GM19023 (cell line): Measurements from ENCODE around the gene CH25H.
"Not testable (repeated sequence)": the region's sequence is repeated elsewhere in the genome, so short reads cannot be mapped to it uniquely, and the experiment has no call there.

Source experiments
- ATAC-seq: cut with Tn5 transposase; IDR thresholded peaks from one replicate; pipeline ENCODE4 v1.9.1; 2021; ENCODE audit warnings: mild to moderate bottlenecking, moderate library complexity; ENCODE audit not compliant: unreplicated experiment

CH25H gene

DNA sequence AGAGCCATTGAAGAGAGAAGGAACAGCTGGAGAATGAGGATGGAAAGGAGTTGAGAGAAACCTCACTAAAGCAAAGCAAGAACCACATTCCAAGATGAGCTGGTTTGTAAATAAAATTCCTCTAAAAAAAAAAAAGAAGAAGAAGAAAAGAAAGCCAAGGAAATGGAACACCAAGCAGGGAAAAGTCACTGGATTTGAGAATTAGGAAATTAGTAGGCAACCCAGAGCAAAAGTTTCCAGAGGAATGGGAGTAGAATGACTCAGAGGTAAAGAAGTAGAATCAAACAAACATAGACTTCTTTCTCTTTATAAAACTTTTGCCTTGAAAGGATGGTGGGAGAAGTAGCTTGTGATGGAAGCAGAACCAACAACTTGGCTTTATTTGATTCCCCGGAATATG is 3.9 kb downstream of the CH25H start:
- ATAC-seq, result no peak

- ATAC-seq, result no peak
Observed at GRCh38 chr10:89202033-89202425, 5.1 kb downstream of the CH25H start.

GRCh38 chr10:89201345-89202032 is 5.6 kb downstream of the CH25H start:
- no peak for ATAC-seq

- no peak for ATAC-seq
Observed at GRCh38 chr10:89197473-89197872, 9.6 kb downstream of the CH25H start.

DNA sequence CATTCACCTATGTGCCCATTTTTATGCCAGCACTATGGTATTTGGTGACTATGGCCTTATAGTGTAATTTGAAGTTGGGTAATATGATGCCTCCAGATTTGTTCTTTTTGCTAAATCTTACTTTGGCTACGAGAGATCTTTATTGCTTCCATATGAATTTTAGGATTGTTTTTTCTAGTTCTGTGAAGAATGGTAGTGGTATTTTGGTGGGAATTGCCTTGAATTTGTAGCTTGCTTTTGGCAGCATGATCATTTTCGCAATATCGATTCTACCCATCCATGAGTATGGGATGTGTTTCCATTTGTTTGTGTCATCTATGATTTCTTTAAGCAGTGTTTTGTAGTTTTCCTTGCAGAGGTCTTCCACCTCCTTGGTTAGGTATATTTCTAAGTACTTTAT is 15.8 kb downstream of the CH25H start:
- ATAC-seq, result not testable (repeated sequence)

- no peak for ATAC-seq
Observed at GRCh38 chr10:89189211-89189734, 17.8 kb downstream of the CH25H start.

GRCh38 chr10:89185658-89186057 is 21.5 kb downstream of the CH25H start:
- no peak for ATAC-seq

DNA sequence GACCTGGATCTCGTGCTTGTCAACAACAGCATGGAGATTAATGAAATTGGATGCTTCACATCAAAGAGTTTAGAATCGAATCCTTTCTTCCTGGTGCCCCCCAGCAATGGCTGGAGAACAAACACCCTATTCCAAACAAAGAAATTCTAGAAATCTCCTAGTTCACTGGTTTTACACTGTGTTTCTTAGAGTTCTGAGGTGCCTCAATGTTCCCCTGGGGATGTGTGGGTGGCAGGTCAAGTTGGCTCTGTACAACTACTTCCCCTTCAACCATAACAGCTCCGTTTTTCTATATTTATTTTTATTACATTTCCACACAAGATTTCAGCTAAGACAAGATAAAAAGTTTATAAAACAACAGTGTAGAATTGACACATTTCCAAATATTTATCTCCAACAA is 22.5 kb downstream of the CH25H start:
- no peak for ATAC-seq

GRCh38 chr10:89183571-89183970 is 23.5 kb downstream of the CH25H start:
- no peak for ATAC-seq

DNA sequence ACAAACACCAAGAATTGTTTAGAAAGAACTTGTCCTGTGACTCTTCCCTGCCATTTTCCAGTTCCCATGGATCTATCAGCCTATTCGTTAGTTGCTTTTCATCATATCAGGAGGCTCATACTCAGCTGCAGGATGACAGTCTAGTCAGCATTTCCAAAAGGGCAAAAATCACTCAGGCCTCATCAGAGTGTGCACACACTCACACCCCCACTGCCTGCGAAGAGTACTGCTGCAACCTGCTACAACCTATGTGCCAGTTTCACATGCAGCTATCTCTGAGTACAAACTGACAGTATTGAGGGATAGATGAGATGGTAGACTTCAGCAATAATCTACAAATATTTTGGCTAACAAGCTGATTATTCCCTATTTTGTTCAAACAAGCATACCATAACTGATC is 24.2 kb downstream of the CH25H start:
- no peak for ATAC-seq

GRCh38 chr10:89175816-89176215 is 31.3 kb downstream of the CH25H start:
- ATAC-seq, result no peak

- ATAC-seq, result no peak
Observed at GRCh38 chr10:89173075-89173474, 34.0 kb downstream of the CH25H start.

DNA sequence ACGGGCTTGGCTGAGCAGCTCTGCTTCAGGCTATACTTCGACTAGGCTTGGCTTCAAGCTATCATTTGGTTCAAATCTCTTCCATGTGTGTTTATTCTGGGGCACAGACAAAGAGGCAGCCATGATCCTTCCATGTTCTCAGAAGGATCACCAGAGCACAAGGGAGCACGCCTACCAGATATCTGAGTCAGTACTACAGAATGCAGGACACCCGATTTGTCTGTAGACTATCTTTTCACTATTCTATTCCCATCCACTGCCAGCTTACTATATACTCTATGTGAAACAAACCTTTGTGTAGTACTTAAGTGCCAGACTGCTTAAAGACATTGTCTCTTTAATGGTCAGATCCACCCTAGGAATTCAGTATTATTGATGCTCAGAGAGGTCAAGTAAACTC is 35.1 kb downstream of the CH25H start:
- no peak for ATAC-seq

DNA sequence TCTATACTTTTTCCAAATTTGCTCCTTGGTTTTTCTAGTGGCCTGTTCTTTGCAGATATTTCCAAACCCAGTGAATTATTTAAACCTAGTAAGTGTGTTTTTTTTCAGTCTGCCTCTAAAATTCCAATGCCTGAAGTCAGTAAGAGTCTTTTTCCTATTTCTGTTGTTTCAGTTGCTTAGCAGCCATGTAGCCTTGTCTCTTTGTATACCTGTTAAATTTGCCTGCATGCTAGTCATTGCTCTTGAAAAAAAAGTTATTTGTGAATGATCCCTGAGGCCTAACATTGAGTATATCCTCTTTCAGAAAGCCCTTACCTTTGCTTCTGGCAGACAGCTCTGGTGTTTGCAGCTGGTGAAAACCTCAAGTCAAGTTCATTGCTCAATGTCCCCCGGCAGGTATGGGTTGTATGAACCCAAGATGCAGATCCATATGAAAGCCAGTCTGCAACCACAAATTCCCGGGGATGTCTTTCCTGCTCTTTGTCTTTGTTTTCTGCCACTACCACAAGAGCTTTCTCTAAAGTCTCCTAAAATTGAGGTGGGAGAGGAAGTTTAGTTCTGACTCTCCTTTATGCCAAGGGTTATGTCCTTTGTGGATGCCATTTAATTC is 35.7 kb downstream of the CH25H start:
- no peak for ATAC-seq

DNA sequence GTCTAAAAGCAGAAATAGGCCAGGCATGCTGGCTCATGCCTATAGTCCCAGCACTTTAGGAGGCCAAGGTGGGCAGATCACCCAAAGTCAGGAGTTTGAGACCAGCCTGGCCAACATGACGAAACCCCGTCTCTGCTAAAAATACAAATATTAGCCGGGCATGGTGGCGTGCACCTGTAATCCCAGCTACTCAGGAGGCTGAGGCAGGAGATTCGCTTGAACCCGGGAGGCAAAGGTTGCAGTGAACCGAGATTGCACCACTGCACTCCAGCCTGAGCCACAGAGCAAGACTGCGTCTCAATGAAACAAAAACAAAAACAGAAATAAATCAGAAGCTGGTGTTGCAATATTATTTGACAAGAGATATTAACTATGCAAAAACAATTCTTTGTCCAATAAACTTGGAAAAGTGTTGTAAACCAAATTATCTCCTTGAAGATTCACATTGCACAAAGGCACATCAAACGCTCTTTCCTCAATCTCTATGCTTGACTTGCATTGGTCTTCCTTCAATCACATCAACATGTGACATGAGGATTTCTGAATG is 38.7 kb downstream of the CH25H start:
- ATAC-seq, result not testable (repeated sequence)

GRCh38 chr10:89167915-89168314 is 39.2 kb downstream of the CH25H start:
- no peak for ATAC-seq

DNA sequence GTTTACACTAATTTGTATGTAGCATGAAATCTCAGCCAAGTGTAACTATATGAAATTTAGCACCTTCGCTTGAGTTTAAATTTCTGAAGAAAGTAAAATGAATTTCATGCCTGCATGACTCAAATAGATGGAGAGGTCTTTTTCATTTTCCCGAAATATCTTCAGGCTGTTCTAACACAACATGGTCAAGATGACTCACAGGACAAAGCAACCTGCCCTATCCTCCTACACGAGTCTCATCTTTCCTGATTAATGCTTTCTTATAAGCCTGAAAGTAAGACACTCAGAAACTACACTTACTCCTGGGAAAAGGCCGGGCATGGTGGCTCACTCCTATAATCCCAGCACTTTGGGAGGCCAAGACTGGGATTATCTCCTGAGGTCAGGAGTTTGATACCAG is 41.2 kb downstream of the CH25H start:
- no peak for ATAC-seq

- no peak for ATAC-seq
Observed at GRCh38 chr10:89164920-89165319, 42.2 kb downstream of the CH25H start.

- no peak for ATAC-seq
Observed at GRCh38 chr10:89164080-89164479, 43.0 kb downstream of the CH25H start.

- ATAC-seq, result peak; percentile 98
Observed at GRCh38 chr10:89163265-89163995, 43.7 kb downstream of the CH25H start.

DNA sequence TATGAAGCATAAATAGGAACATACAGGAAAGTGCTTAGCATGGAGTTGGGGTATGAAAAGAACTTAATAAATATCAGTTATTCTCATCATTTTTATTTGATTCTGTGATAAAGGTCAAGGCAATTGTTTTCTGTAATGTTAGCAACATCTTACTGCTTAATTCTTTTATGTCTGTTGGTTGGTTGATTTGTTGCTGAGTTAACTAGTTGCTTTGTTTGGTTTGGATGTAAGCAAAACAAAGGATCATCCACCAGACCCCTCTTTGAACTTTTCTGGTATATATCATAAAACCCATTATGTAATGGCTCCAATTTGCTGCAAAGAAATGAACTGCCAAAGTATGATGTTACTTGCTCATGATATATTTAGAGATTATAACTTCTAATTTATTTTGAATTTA is 44.5 kb downstream of the CH25H start:
- ATAC-seq, result no peak

DNA sequence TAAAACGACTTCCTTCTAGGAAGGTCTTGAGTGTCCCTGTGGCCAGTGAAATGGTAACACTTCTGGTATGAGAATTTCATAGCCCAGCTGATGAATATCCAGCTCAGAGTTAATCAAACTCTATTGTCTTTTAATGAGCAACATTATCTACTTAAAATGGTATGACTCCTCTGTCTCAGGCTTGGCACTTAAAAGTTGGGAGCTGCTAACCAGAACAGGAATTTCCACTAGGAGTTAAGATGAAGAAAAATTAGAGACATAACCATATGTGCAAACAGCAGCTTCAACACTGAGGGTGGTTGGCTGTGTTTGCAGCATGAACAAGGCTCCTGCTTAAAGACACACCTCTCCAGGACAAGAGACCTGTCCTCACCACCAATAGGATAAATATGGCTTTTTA is 46.8 kb downstream of the CH25H start:
- no peak for ATAC-seq
